Colonic mucosa (tissue), 4 donors: Measurements from ENCODE around the gene VAV2. TPM values are rescaled to one million over a fixed set of nuclear protein-coding genes. Genes with fewer than 3 reads are reported as not detected.
"Not testable (repeated sequence)": the region's sequence is repeated elsewhere in the genome, so short reads cannot be mapped to it uniquely, and the experiment has no call there.

Source experiments
- DNase-seq: peaks from one replicate; pipeline ENCODE4 v3.0.0-alpha.2; 2020
- H3K27ac ChIP-seq: fragments of 200-600 bp; one replicate; pipeline ENCODE4 v1.8.0; 2021
- H3K27me3 ChIP-seq: fragments of 200-600 bp; one replicate; pipeline ENCODE4 v1.8.0; 2021
- H3K36me3 ChIP-seq: fragments of 200-600 bp; one replicate; pipeline ENCODE4 v1.8.0; 2021
- H3K4me1 ChIP-seq: fragments of 200-600 bp; one replicate; pipeline ENCODE4 v1.8.0; 2021; ENCODE audit warnings: mild to moderate bottlenecking
- H3K4me3 ChIP-seq: fragments of 200-600 bp; one replicate; pipeline ENCODE4 v1.8.0; 2021
- H3K9ac ChIP-seq, 2 donors: one replicate each; pipeline ENCODE4 v1.7.0; 2013; ENCODE audit warnings: control low read depth in 2 of 2, low read depth in 2 of 2, low read length in 2 of 2
- H3K9me3 ChIP-seq: fragments of 200-600 bp; one replicate; pipeline ENCODE4 v1.8.0; 2021
- intact Hi-C: fragments of 100-400 bp; cut with DNase I; formaldehyde crosslinking; loops from one replicate; pipeline ENCODE4 v1.14.1; 2022
- total RNA-seq, 2 donors: library from RNA; stranded (reverse); fragmentation: NEBNext Ultra II Directional in 1 of 2; extraction: Animal tissue kit (Norgen Biotek cat#: 25700) in 1 of 2; gene quantifications; one replicate each; pipeline ENCODE4 v1.2.1, GENCODE V29; 2021
- TF ChIP-seq, protein P1 (sequence below): fragments of 200-600 bp; IDR thresholded peaks from one replicate; pipeline ENCODE4 v1.8.0; 2022; ENCODE audit warnings: antibody characterized with exemption, mild to moderate bottlenecking
- donor health status: healthy.
- donor health status: DM: no; HTN: no; CAD: no.
- donor health status: DM: no; HTN: no; CAD: no.

Gene VAV2
- total RNA-seq, 2 donors from 2014 or later = 30.7 to 45.1 TPM

DNA sequence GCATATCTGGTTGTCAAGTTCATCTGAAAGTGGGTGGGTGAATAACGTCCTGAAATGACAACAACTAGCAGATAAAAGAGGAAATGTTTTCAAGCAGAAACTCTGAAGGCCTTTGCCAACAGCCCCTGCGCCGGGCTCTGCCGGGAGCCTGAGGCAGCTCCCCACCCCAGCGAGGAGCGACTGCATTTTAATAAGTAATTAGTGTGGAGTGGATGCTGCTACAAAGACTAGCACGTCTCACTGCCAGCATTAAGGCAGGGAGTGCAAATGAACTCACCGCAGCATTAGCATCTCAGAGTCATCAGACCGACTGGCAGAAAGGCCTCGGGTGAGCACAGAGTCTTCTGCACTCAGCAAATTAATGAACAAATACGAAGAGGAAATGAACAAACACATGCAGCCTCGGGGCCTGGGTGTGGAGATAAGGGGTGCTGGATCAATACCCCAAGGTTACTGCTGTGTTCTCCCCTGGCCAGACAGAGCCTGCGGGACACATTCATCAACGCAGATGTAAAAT, 63.8 kb downstream of the VAV2 start:
- no peak overlapping the region for H3K27ac ChIP-seq
- no peak for DNase-seq

GRCh38 chr9:133927041-133927440, 65.1 kb downstream of the VAV2 start:
- H3K4me1 ChIP-seq = no peaks in the 10 kb centered on the region
- H3K27ac ChIP-seq = no peak overlapping the region
- H3K27me3 ChIP-seq = no peaks in the 10 kb centered on the region
- intact Hi-C loops = no loop called here
- no peak for DNase-seq
- H3K9ac ChIP-seq = no peak overlapping the region
- no peak overlapping the region for H3K4me3 ChIP-seq
- TF ChIP-seq, protein P1, sequence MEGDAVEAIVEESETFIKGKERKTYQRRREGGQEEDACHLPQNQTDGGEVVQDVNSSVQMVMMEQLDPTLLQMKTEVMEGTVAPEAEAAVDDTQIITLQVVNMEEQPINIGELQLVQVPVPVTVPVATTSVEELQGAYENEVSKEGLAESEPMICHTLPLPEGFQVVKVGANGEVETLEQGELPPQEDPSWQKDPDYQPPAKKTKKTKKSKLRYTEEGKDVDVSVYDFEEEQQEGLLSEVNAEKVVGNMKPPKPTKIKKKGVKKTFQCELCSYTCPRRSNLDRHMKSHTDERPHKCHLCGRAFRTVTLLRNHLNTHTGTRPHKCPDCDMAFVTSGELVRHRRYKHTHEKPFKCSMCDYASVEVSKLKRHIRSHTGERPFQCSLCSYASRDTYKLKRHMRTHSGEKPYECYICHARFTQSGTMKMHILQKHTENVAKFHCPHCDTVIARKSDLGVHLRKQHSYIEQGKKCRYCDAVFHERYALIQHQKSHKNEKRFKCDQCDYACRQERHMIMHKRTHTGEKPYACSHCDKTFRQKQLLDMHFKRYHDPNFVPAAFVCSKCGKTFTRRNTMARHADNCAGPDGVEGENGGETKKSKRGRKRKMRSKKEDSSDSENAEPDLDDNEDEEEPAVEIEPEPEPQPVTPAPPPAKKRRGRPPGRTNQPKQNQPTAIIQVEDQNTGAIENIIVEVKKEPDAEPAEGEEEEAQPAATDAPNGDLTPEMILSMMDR = no peak
- no peaks in the 10 kb centered on the region for H3K36me3 ChIP-seq
- no peaks in the 10 kb centered on the region for H3K9me3 ChIP-seq

More for the DNA sequence above, 63.8 kb downstream of the VAV2 start:
- no peaks in the 10 kb centered on the region for H3K9me3 ChIP-seq
- TF ChIP-seq, protein P1 = no peak
- intact Hi-C loops = no loop called here
- no peak overlapping the region for H3K4me3 ChIP-seq
- no peaks in the 10 kb centered on the region for H3K36me3 ChIP-seq
- H3K9ac ChIP-seq = no peak overlapping the region
- no peaks in the 10 kb centered on the region for H3K4me1 ChIP-seq
- H3K27me3 ChIP-seq = no peaks in the 10 kb centered on the region

DNA sequence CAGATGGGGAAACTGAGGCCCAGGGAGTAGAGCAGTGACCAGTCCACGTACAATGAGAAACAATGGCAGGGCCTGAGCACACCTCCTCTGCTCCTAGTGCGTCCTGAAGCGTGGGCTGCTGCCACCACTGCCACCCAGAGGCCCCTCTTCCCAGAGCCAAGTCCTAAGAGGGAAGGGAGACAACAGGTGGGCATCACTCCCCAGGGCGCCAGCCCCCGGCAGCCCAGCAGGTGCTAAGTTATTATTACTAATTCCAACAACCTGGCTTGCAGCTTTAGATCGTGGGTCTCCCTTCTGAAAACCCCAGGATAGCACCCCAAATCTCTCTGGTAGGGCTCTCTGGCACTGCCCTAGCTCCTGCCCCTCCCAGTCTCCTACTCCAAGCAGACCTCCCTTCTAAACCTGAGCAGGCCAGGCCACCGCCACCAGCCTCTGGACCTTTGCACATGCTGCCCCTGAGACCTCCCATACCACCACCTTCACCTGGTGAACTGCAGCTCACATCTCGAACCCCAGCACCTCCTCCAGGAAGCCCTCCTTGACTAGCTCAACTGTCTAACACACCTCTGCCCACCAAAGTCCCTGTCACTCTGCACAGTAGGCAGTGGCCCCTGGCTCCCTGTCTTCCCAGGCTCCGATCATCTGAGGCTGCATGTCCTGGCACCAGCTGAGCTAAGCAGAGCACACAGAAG, 65.8 kb downstream of the VAV2 start:
- no peak for DNase-seq
- no peaks in the 10 kb centered on the region for H3K4me1 ChIP-seq
- no peak overlapping the region for H3K27ac ChIP-seq
- H3K27me3 ChIP-seq = no peaks in the 10 kb centered on the region
- H3K4me3 ChIP-seq = no peak overlapping the region
- no peaks in the 10 kb centered on the region for H3K9me3 ChIP-seq
- H3K9ac ChIP-seq = no peak overlapping the region
- TF ChIP-seq, protein P1 = no peak
- no peaks in the 10 kb centered on the region for H3K36me3 ChIP-seq
- intact Hi-C loops = no loop called here

- Histone ChIP-seq H3K27ac (no peak overlapping the region), H3K27me3 (no peaks in the 10 kb centered on the region), H3K4me1 (no peaks in the 10 kb centered on the region), H3K9ac (no peak overlapping the region), H3K36me3 (no peaks in the 10 kb centered on the region), H3K4me3 (no peak overlapping the region), H3K9me3 (no peaks in the 10 kb centered on the region)
- DNase-seq = no peak
- intact Hi-C loops = no loop called here
- TF ChIP-seq, protein P1 = no peak
These were observed 67.7 kb downstream of the VAV2 start for GRCh38 chr9:133924453-133924852.

GRCh38 chr9:133923608-133924007, 68.5 kb downstream of the VAV2 start:
- H3K27me3 ChIP-seq, intact Hi-C loops, H3K9ac ChIP-seq, H3K27ac ChIP-seq, H3K4me3 ChIP-seq, DNase-seq, H3K4me1 ChIP-seq, H3K9me3 ChIP-seq, H3K36me3 ChIP-seq: not testable (repeated sequence)

DNA sequence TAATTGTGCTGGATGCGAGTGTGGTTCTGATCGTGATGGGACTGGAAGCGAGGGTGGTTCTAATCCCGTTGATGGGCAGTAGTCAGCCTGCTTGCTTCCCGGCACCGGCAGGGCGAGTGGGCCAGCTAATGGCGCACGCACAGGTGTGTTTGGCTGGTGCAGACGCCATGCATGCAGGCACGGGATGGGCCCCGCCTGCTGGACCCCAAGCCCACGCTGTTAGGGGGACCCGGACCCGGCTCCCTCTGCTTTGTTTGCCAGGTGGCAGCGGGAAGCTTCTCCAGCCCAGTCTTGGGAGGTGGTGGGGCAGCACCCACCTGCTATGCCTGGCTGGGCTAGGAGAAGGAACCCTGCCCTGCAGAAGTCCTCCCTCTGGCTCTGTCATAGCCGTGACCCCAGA, 70.3 kb downstream of the VAV2 start:
- Histone ChIP-seq H3K9me3 (no peaks in the 10 kb centered on the region), H3K4me3 (no peak overlapping the region), H3K27ac (no peak overlapping the region), H3K9ac (no peak overlapping the region), H3K36me3 (no peaks in the 10 kb centered on the region), H3K4me1 (no peaks in the 10 kb centered on the region), H3K27me3 (no peaks in the 10 kb centered on the region)
- intact Hi-C loops = no loop called here
- TF ChIP-seq, protein P1 = no peak
- no peak for DNase-seq
